Putamen (tissue), 1 donor: ENCODE results near the gene STN1.
A peak's percentile ranks its signal among the peaks of the same experiment; 100 is the strongest.
"Not testable (repeated sequence)": the region's sequence is repeated elsewhere in the genome, so short reads cannot be mapped to it uniquely, and the experiment has no call there.

ENCODE experiments used
- DNase-seq: peaks from one replicate; pipeline ENCODE4 v3.0.0-alpha.2; 2016; ENCODE audit warnings: low spot score

Gene STN1

DNA sequence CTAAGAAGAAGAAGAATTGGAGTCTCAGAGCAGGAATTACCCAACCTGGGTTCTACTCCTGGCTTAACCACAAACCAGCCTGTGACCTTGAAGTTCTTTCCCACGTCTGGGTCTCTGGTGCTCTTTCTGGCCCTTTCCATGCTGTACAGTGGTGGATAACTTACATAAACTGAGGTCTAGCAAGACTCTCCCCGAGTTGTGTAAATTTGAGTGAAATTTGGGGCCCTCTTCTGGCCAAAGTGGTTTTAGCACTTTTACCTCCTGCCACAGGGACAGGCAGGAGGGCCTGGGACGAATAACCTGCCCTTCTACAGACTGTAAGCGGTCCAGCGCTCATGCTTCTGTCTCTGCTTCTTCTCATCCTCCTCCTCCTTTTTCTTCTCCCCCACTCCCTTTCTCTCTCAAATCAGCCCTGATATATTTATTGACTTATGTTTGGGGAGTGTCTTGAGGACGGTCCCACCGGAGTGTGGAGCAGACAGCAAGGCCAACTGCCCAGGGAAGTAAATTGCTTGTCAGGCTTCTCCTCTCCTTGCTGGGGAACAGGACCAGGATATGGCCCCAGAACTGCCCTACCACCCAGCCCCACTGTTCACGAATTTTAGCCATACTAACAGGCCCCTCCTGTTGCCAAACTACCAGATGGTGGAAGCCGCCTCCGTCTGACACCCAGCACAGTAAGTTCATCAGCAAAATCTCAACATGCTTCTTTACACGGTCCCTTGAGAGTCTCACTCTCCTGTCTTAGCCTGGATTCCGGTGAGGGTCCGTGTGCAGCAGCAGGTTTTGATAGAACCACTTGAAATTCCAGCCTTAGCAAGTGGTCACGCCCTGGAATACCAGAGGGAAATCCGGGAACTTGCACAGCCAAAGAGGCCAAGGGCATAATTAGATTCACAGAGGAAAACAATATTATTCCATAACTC, 58.6 kb downstream of the STN1 start:
- DNase-seq, result peak; percentile 77

DNA sequence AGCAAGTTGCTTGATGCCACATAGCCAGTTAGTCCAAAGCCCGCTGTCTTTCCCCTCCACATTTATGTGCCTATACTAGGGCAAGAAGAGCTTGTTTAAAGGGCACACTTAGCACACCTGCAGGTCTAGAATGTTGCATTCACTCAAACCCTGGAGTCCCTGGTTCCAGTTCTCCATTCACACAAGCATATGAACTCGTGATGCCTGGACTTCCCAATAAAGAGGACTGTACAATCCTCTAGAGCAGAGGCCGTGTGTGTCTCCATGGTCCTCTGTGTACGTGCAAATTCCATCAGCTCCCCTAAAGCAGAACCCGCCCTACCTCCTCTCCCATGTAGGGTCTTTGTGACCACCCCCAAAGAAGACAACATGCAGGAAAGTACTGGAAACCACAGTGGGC, 59.6 kb downstream of the STN1 start:
- DNase-seq, result no peak

DNA sequence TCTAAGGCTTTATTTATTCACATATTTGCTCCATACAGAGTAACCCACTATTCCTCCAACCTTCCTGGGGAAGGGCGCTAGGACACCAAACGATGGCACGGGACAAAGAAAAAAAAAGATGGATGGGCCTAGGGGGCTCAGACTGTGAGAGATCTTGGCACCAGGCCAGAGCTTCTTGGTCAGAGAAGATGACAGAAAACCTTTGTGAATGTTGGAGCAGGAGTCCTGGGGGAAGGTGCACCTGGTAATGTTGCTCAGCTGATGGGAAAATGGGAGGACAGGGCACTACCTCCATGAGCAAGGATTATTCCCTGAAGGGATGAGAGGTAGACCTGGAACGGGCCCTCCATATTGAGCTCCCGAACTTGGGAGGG, 61.2 kb downstream of the STN1 start:
- DNase-seq, result no peak

DNA sequence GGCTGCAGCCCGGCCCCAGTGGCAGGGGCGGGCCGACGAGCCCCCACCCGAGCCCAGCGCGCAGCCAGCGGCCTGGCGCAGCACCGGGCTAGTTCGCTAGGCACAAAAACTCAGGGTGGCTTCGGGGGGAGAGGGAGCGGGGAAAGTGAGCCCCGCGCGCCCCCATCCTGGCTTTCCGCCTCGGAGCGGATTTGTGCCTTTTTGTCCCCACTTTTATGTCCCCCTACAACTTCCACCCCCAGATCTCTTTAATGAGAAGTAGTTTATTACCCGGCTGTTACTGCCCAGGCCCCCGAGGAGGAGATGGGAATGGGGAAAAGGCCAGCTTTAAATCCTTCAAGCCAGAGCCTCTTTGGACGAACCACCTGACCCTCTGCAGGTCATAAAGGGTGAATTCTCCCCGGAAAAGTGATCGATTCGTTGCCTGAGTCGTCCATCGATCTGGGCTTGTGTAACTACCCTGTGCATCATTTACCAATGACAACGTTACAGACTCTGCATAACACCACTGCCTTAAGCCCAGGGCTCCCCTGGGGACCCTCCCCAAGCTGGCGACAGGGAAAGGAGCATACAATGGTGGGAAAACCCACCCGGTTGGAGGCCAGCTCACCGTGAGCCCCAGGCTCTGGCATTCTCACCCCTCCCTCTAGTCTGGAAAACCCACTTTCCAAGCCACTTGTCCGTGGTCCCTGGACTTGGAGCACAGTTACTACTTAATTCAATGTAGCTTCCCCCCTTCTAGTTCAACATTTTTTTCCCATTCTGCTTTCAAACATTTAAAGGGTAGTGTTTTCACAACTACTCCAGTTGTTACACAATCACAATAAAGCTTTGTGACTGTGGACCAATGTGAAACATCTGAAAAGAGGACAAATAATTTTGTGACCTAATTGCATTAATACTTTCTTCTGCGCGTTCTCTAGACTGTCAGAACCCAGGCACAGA, 61.9 kb downstream of the STN1 start:
- DNase-seq, result no peak

DNA sequence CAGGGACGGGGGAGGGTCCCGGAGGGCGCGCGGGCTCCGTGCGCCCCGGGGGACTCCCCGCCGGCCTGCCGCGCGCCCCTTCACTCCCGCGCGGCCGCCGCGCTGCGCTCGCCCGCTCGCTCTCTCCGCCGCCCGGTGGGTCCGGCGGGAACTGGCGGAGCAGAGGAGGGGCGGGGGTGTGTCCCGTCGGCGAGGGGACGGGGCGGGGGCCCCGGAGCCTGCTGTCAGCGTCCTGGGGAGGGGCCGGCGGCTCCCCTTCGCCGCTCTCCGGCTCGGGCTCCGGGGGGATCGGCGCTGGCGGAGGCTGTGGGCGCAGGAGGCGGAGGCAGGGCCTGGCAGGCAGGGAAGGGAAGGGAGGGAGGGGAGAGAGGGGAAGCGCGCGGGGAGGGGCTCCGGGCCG, 62.6 kb downstream of the STN1 start, which contains the start of gene SH3PXD2A:
Gene SH3PXD2A (minus strand): TSS at position 153 of the 400 bp plus-strand sequence. CDS start 310 bp downstream, outside the sequence.
- DNase-seq, result no peak

DNA sequence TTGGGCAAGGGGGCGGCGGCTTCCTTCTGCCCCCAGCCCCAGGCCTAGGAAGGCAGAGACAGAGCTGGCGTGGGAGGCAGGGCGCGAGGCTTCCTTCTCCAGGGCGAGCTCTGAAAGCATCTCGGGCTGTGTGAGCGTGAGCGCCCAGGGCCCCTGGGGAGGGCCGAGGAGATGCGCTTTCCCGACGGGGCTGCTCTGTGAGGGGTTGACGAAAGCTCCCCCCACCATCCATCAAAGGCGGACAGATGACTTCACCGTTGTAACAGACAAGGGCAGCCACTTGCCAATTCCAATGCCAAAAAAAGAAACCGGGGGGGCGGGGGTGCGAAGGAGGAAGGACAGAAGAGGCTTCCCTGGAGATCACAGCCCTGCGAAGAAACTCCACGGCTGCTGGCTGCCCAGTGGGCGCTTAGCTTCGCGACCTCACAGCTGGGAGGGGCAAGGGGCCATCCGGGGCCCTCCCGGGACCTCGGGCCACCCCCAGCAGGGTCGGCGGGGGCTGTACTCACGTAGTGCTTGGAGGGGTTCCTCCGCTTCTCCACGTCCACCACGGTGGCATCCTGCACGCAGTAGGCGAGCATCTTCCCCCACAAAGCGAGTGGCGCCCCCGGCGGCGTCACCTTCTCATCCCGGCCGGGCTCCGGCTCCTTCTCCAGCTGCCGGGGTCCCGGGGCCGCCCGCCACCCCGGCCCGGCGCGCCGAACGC, 63.1 kb downstream of the STN1 start:
- DNase-seq, result no peak

DNA sequence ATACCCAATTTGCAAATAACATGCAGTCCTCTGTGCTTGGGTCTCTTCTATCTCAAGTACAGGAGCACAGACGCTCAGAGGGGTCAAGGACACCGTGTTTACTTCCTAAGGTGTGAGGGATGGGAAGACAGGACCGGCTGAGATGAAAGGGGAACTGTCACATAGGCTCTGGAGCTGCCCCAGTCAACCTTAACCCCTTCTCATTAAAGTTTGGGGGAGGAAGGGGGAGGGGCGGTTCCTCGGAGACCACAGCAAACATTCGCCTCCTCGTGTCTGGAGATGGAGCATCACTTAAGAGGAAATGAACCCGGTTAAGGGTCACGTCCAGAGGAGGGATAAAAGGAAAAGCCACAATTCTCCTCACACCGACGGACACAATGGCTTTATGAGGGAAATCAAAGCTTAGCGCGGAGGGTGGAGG, 63.7 kb downstream of the STN1 start:
- no peak for DNase-seq

DNA sequence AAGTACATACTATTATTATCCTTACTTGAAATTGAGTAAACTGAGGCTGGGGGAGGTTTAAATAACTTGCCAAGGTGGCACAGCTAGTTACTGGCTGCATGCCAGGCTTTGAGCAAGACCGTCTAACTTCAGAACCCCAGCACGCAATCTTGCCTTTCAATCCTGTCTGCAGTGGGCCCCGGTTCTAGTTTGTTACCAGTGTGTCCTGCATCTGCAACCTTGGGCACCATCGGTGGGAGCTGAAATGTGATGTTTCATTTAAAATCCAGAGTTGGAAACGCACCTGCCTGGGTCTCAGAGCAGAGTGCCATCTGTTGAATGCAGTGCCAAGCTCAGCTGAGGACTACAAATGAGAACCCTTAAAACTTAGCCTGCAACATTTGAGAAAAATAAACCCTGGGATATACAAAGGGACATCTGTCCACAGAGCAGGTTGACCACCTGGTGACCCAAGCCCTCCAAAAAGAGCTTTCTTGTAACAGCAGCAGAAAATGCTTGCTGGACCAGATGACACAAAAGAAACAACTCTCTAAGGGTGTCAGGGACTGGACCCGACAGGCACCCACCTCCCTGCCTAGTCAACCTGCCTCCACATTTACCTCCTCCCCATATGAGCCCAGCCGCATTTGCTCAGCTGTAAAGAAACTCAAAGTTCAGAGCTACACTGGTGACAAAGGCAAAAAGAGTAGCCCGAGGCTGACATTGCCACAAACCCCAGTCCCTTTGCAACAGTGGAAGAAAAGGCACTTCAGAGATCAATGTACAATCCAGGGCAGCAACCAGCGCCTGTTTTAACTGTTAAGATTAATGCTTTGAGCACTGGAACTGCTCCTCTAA, 64.3 kb downstream of the STN1 start:
- DNase-seq, result no peak

DNA sequence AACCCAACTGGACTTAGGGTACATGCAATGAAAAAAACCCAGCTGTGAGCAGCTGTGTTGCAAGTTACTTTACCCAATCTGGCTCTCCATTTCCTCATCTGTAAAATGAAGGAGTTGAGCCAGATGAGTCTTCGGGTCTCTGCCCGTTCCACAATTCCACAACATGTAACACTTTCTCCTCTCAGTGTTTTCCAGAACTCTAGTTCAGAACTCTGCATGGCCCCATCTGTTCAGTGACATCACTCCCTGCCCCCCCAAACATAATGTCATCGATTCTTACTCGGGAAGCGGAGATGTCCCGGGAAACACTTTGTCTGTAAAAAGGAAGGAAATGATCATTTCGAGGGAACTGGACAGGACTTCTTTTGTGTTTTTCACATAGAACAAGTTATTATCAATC, 65.1 kb downstream of the STN1 start:
- DNase-seq, result no peak

DNA sequence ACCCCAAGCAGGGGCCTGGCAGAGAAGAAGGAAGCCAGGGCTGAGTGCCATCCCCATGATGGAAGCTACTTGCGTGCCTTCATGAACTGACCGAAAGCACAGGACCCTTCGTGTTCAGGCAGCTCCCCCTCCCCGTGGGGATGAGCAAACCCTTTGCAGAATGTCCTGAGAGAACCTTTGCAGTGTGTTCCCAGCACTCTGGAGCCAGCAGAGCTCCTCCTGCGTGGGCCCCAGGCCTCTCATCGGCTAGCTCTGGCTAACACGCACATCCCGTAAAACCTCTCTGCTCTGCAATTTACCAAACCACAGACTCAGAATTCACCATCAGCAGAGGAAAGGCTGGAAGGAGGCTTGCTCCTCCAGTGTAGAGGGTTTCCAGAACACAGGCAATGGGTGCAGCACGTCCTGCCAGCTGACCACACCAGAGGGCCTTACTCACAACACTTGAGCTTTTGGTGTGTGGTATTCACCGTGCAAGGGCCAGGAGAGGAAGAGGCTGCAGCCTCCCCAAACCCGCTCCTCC, 65.7 kb downstream of the STN1 start:
- no peak for DNase-seq

DNA sequence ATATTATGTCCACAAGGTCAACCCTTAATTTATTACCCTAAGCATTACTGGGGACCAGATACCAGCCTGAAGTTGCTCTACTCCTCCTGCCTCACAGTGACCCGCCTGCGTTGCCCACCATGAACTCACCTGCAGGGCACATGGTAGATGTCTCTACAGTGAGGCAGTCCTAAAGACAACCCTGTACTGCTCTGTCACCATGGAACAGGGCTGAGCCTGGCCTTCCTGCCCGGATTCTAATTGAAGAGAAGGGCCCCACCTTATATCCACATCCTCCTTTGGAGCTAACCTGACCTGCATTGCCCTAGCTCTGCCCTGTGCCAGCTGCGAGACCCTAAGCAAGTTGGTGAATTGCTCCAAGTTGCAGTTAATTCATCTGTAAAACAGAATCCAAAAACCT, 66.7 kb downstream of the STN1 start:
- DNase-seq, result no peak

DNA sequence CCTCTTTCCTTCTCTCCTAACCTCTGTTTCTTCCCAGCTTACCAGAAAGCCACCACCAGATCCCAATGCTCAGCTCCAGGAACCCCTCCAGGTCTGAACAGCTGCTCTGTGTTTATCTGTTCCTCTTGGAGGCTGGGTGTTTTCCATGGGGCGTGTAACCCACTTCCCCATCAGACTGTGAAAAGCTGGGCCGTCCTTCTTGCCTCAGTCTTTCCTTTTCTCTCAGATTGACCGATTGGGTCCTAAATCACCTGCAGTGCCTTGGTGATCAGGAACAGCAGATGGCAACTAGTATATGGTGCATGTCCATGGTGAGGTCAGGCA, 67.5 kb downstream of the STN1 start:
- no peak for DNase-seq

DNA sequence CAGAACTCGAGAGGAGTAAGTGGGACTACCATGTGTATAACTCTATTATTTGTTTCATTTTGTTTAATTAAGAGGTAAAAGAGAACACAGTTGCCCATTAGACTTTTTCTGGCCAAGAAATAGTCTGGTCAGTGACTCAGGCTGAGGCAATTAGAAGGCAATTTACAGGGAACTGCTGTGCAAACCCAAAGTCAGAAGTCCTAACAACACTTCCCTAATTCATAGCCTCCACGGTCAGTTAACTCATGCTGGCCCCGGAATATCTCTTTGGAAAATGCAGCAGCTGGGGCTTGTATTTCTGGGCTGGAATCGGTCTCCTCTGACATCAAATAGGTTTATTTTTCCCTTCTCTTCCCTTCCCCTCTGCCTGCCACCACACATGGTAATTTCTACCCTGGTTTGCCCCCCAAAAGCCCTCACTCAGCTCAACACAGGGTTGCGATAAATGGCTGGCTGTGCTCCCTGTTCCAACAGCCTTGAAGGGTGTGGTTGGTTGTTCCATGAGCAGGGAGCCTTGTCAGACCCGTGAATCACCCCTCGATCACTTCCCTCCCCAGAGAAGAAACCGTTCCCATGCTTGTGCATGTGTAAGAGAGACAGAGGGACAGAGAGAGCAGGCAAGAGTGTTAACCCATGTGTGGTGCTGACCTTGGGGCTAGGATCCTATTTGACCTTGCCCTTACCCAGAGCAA, 68.0 kb downstream of the STN1 start:
- DNase-seq, result no peak

DNA sequence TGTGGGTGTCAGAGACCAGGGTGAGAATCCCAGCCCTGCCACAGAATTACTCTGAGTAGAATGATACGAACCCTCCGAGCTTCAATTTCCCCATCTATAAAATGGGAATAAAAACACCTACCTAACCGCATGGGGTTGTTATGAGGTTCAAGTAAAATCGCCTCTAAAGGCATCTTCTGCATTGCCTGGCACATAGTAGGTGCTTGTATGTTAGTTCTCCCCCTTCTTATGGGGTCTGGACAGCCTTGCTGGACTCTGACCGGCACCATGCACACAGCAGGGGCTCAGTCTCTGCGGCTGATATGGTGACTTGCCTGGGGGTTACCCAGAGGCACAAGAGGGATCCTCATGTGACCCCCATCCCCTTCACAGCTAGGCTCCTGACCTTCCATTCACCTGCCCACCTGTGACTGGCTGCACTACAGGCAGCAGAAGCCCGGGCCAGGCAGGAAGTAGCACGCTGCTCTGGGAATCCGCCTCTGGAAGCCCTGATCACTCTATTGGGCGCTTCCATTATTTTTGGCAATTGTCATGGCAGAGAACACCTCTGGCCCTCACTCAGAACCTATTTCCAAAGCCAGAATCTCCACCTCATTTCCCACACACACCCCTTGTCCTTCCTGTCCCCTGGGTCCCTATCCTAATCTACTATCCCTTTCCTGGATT, 68.6 kb downstream of the STN1 start:
- no peak for DNase-seq

DNA sequence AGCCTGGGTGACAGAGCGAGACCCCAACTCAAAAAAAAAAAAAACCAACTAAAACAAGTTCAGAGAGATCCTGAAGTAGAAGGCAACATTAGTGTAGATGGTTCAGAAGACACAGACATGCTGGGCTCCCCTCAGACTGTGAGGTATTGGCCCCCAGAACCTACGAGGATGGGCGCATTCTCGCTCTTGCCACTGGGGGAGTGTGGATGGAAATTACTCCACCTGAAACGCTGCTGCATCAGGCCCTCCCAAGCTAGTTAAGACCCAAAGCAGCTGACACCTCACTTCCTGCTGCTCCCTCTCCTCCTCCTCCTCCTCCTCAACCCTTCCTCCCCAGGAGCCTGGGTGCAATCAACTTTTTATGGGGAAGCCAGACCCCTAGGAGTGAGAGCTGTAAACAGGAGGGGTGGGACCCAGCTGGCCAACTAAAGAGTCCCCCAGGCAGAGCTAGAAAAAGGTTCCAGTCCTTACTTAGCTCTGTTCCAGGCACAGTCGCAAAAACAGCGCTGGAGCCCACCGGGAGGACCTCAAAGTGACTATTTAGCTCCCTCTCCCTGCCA, 70.0 kb downstream of the STN1 start:
- no peak for DNase-seq

DNA sequence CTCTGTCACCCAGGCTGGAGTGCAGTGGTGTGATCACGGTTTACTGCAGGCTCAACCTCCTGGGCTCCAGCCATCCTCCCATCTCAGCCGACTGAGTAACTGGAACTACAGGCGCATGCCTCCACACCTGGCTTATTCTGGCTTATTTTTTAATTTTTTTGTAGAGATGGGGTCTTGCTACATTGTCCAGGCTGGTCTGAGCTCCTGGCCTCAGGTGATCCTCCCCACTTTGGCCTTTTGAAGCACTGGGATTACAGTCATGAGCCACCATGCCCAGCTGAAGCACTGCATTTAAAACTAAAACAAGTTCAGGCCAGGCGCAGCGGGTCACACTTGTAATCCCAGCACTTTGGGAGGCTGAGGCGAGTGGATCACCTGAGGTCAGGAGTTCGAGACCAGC, 70.6 kb downstream of the STN1 start:
- DNase-seq, result no peak

DNA sequence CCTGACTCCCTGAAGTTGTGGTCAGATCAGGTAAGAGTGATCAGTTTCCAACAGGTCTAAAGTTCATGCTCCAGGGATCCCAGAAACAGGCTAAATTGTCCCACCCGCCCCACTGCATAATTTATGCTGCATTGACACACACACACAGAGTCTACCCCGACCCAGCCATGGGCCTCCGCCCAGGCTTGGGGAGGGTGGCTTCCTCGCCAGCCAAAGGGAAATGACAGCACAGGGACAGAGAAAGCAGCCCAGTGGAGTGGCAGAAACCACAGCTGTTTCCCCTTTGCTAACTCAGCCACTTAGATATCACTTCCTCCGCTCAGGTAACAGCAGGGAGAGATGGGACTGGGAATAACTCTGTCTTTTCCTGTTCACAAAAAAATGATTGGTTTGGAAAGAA, 72.0 kb downstream of the STN1 start:
- DNase-seq, result no peak

DNA sequence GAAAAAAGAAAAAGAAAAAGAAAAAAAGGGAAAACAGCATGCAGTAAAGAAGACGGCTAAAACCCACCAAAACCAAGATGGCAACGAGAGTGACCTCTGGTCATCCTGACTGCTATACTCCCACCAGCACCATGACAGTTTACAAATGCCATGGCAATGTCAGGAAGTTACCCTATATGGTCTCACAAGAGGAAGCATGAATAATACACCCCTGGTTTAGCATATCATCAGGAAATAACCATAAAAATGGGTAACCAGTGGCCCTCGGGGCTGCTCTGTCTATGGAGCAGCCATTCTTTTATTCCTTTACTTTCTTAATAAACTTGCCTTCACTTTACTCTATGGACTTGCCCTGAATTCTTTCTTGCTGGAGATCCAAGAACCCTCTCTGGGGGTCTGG, 72.6 kb downstream of the STN1 start:
- not testable (repeated sequence) for DNase-seq

DNA sequence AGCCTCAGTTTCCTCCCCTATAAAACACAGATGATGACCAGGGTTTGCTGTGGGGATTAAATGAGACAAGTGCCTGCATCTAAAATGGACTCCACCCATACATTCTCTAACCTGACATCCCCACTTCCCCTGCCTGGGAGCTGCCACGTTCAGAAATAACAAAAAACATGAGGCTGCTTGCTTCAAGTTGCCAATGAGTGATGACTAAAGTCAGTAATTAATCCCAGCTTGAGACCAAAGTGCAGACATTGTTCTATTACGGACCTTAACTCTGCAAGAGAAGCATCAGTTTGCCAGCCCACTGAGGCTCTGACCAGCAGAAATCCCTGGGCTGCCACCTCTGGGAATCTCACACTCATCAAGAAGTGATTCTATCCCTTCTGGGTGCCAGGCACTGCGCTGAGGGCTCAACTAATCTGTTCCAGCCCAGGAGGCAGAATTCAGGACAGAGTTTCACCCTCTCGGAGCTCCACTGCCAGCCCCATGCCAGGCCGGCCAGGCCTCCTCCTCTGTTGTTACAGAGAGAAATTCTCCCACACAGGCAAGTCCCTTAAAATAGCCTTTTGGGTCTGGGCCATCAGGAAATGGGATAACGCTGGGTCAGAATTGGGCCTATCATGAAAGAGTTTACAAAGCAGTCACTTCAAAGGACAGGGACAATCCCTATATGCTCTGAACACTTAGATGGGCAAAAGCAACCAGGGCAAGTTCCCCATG, 74.0 kb downstream of the STN1 start:
- DNase-seq, result no peak
